ENCODE measurements around the gene GNGT2.

Gene GNGT2

DNA sequence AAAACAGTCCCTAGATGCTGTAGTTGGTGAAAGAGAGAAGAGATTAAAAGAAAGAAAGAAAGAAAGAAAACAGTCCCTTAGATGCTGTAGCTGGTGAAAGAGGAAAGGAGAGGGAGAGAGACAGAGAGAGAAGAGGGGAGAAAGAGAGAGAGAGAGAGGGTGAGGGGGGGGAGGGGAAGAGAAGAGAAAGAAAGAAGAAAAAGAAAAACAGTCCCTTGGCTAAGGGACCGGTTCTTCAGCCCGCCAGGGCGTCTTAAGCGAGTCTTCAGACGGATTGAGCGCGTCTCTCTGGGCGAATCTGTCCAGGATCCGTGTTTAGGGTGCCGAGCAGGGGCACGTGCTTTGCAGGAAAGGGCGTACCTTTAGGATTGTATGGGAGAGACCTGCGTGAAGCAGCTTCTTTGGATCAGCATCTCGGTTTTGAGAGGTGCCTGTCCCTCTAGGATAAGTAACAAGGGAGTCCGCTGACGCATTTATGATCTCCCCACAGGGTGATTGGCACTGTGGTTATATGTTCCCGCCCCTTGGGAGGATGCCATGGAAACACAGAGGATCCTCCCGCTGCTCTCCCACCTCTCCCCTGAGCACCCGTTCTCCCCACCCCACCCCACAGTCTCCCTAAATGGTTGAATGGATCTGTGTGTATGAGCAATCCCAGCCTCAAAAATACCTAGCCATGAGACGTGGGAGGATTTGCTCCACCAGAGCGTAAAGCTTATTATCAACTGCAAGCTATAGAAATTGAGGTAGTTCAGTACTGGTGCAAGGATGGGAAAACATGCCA is 16.7 kb downstream of the GNGT2 start:
- Histone ChIP-seq H3K9me2 (replicated peaks; ENCODE audit: low read depth, low read length) (no peaks in the 10 kb centered on the region), H2AFZ (ENCODE audit: low read length) (no peak overlapping the region), H3K79me2 (ENCODE audit: insufficient read depth, low read length) (no peaks in the 10 kb centered on the region), H3K4me3 (ENCODE audit: low read length, poor library complexity, severe bottlenecking) (peak overlapping the region; percentile 85), H3K36me3 (ENCODE audit: insufficient read depth, low read length) (no peaks in the 10 kb centered on the region), H3K4me1 (ENCODE audit: insufficient read depth, low read length, poor library complexity, severe bottlenecking) (peaks cover 9% of the 10 kb centered on the region), H3K27me3 (ENCODE audit: insufficient read depth, low read length, poor library complexity, severe bottlenecking) (no peaks in the 10 kb centered on the region), H3F3A (ENCODE audit: low read depth) (peaks cover 10% of the 10 kb centered on the region; the same call in 1 of the 2 replicates), H4K20me1 (ENCODE audit: insufficient read depth, low read length, poor library complexity, severe bottlenecking) (no peaks in the 10 kb centered on the region), H3K9ac (ENCODE audit: low read depth, low read length, poor library complexity, severe bottlenecking) (peak overlapping the region; percentile 68), H3K4me2 (ENCODE audit: low read depth, low read length, poor library complexity, severe bottlenecking) (peak overlapping the region; percentile 80), H3K9me3 (ENCODE audit: insufficient read depth, low read depth, low read length) (no peaks in the 10 kb centered on the region)
- TF ChIP-seq, protein P1, sequence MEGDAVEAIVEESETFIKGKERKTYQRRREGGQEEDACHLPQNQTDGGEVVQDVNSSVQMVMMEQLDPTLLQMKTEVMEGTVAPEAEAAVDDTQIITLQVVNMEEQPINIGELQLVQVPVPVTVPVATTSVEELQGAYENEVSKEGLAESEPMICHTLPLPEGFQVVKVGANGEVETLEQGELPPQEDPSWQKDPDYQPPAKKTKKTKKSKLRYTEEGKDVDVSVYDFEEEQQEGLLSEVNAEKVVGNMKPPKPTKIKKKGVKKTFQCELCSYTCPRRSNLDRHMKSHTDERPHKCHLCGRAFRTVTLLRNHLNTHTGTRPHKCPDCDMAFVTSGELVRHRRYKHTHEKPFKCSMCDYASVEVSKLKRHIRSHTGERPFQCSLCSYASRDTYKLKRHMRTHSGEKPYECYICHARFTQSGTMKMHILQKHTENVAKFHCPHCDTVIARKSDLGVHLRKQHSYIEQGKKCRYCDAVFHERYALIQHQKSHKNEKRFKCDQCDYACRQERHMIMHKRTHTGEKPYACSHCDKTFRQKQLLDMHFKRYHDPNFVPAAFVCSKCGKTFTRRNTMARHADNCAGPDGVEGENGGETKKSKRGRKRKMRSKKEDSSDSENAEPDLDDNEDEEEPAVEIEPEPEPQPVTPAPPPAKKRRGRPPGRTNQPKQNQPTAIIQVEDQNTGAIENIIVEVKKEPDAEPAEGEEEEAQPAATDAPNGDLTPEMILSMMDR (conservative IDR thresholded peaks at IDR 0.05; ENCODE audit: low read length), result no peak
- no peak for TF ChIP-seq EZH2phosphoT487 (IDR thresholded peaks at IDR 0.05; ENCODE audit: borderline replicate concordance)

DNA sequence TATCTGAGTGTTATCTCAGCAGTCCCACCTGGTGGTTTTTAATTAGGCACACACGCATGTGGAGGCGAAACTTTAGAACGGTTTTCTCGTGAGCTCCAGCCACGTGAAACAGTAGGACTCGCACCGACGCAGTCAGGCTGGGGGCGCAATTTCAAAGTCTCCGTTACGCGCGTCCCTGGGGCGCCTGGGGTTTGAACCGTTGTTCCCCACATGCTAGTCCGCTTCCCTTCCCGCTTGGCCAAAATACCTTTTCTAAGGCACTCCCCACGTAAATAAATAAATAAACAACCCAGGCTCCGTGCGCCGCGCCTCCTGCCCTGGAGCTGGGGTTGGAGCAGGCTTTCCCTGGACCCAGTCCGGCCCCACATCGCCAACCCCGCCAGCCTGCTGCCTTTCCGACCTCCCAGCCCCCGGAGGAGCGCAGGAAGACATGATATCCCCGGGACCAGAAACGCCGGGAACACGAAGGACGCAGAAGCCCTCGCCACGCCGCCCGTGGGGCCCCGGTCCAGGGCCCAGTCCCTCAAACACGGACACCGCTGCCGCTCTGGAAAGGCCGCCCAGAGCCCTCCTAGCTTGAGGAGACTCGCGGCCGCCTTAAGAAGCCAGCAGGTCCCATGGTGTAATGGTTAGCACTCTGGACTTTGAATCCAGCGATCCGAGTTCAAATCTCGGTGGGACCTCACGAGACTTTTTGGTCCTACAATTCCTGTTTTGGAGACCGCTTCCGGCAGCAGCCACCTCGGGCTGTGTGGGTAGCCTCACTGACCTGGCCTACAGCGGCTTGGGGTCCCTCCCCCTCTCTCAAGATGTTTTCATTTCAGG is 18.2 kb downstream of the GNGT2 start:
- Histone ChIP-seq H3K27me3 (ENCODE audit: insufficient read depth, low read length, poor library complexity, severe bottlenecking) (no peaks in the 10 kb centered on the region), H3K9me2 (replicated peaks; ENCODE audit: low read depth, low read length) (no peaks in the 10 kb centered on the region)

DNA sequence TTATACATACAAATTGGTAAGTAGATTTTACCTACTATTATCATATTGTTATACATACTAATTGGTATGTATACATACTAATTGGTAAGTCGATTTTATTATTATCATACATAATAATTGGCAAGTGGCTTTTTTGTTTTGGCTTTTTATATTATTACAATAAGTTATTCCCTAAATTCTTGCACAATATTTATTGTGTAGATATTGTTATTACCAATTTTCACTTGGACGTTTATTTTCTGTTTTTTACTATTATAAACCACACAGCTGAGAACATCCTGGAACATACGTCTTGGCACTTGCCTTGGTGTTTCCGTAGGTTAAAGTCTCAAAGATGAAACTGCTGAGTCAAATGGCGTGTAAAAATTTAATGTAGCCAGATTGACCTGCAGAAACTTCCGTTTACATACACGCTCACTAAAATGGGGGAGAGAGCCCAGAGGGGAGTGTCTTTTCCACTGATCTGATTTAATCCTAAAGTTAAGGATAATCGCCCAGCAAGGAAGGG is 18.9 kb downstream of the GNGT2 start:
- Histone ChIP-seq H3K4me1 (ENCODE audit: insufficient read depth, low read length, poor library complexity, severe bottlenecking) (peaks cover 9% of the 10 kb centered on the region), H3K27me3 (ENCODE audit: insufficient read depth, low read length, poor library complexity, severe bottlenecking) (no peaks in the 10 kb centered on the region), H4K20me1 (ENCODE audit: insufficient read depth, low read length, poor library complexity, severe bottlenecking) (no peaks in the 10 kb centered on the region), H2AFZ (ENCODE audit: low read length) (peak overlapping the region; percentile 89), H3K9ac (ENCODE audit: low read depth, low read length, poor library complexity, severe bottlenecking) (peak overlapping the region; percentile 95), H3K4me2 (ENCODE audit: low read depth, low read length, poor library complexity, severe bottlenecking) (peak overlapping the region; percentile 80), H3K9me2 (replicated peaks; ENCODE audit: low read depth, low read length) (no peaks in the 10 kb centered on the region), H3F3A (ENCODE audit: low read depth) (peaks cover 10% of the 10 kb centered on the region; the same call in 1 of the 2 replicates), H3K36me3 (ENCODE audit: insufficient read depth, low read length) (no peaks in the 10 kb centered on the region), H3K79me2 (ENCODE audit: insufficient read depth, low read length) (no peaks in the 10 kb centered on the region), H3K4me3 (ENCODE audit: low read length, poor library complexity, severe bottlenecking) (peak overlapping the region; percentile 85), H3K9me3 (ENCODE audit: insufficient read depth, low read depth, low read length) (no peaks in the 10 kb centered on the region)
- TF ChIP-seq EZH2phosphoT487 (IDR thresholded peaks at IDR 0.05; ENCODE audit: borderline replicate concordance), result no peak
- TF ChIP-seq, protein P1 (conservative IDR thresholded peaks at IDR 0.05; ENCODE audit: low read length), result no peak

More for the DNA sequence above, 18.2 kb downstream of the GNGT2 start:
- Histone ChIP-seq H3K4me2 (ENCODE audit: low read depth, low read length, poor library complexity, severe bottlenecking) (peak overlapping the region; percentile 80), H3K9me3 (ENCODE audit: insufficient read depth, low read depth, low read length) (no peaks in the 10 kb centered on the region), H3K79me2 (ENCODE audit: insufficient read depth, low read length) (no peaks in the 10 kb centered on the region), H3F3A (ENCODE audit: low read depth) (peaks cover 10% of the 10 kb centered on the region; the same call in 1 of the 2 replicates), H3K36me3 (ENCODE audit: insufficient read depth, low read length) (no peaks in the 10 kb centered on the region), H2AFZ (ENCODE audit: low read length) (peak overlapping the region; percentile 89), H3K4me3 (ENCODE audit: low read length, poor library complexity, severe bottlenecking) (peak overlapping the region; percentile 85), H4K20me1 (ENCODE audit: insufficient read depth, low read length, poor library complexity, severe bottlenecking) (no peaks in the 10 kb centered on the region), H3K4me1 (ENCODE audit: insufficient read depth, low read length, poor library complexity, severe bottlenecking) (peaks cover 9% of the 10 kb centered on the region), H3K9ac (ENCODE audit: low read depth, low read length, poor library complexity, severe bottlenecking) (peak overlapping the region; percentile 95)
- TF ChIP-seq EZH2phosphoT487 (IDR thresholded peaks at IDR 0.05; ENCODE audit: borderline replicate concordance), result no peak
- TF ChIP-seq, protein P1 (conservative IDR thresholded peaks at IDR 0.05; ENCODE audit: low read length), result peak; percentile 50

All from Loucy (cell line).